Body of pancreas (tissue), 4 donors: ENCODE data around the gene CNKSR2.

ENCODE experiments used
- CTCF ChIP-seq, 7 experiments: fragments of 450-650 bp in 4 of 7; fragments of 200-600 bp in 3 of 7; sonication (generic) in 3 of 7; IDR thresholded peaks; one replicate each; pipeline ENCODE4 v1.5.1; 2016 to 2019; ENCODE audit warnings: antibody characterized with exemption in 7 of 7
- POLR2A ChIP-seq, 3 donors: fragments of 450-650 bp; IDR thresholded peaks; one replicate each; pipeline ENCODE4 v1.6.1; 2016; ENCODE audit warnings: antibody characterized with exemption in 3 of 3, mild to moderate bottlenecking in 2 of 3

GRCh38 chrX:21394792-21395191, 20.6 kb downstream of the CNKSR2 start:
- TF ChIP-seq CTCF (IDR thresholded peaks at IDR 0.05) = no peak
- TF ChIP-seq POLR2A (IDR thresholded peaks at IDR 0.05) = no peak
